Stimulated activated effector memory CD8-positive, alpha-beta T cell treated with anti-CD3 and anti-CD28 coated beads, Interleukin-12 subunit alpha, Interleukin-12 subunit beta, amount 100 ng/mL, for 72 hours (primary cell): ENCODE data around the gene TNS2.
"Not testable (repeated sequence)": the region's sequence is repeated elsewhere in the genome, so short reads cannot be mapped to it uniquely, and the experiment has no call there.

Experiments
- ATAC-seq: fragments of 150-1000 bp; cut with Tn5 transposase; 2 replicates; pipeline ENCODE4 v1.10.0; 2021
- DNase-seq, 2 donors: peaks; one replicate each; pipeline ENCODE4 v3.0.0; 2021 to 2022; ENCODE audit warnings: low spot score in 2 of 2
- H3K27ac Mint-ChIP-seq: one replicate; pipeline ENCODE4 v1.8.0; 2022; ENCODE audit warnings: mild to moderate bottlenecking, mixed read lengths
- H3K36me3 Mint-ChIP-seq: one replicate; pipeline ENCODE4 v1.8.0; 2022; ENCODE audit warnings: mild to moderate bottlenecking, mixed read lengths
- H3K4me1 Mint-ChIP-seq: one replicate; pipeline ENCODE4 v1.8.0; 2022; ENCODE audit warnings: mixed read lengths
- H3K4me3 Mint-ChIP-seq: one replicate; pipeline ENCODE4 v1.8.0; 2022; ENCODE audit warnings: mild to moderate bottlenecking, mixed read lengths
- H3K9me3 Mint-ChIP-seq: one replicate; pipeline ENCODE4 v1.8.0; 2022; ENCODE audit warnings: mixed read lengths

TNS2 gene

DNA sequence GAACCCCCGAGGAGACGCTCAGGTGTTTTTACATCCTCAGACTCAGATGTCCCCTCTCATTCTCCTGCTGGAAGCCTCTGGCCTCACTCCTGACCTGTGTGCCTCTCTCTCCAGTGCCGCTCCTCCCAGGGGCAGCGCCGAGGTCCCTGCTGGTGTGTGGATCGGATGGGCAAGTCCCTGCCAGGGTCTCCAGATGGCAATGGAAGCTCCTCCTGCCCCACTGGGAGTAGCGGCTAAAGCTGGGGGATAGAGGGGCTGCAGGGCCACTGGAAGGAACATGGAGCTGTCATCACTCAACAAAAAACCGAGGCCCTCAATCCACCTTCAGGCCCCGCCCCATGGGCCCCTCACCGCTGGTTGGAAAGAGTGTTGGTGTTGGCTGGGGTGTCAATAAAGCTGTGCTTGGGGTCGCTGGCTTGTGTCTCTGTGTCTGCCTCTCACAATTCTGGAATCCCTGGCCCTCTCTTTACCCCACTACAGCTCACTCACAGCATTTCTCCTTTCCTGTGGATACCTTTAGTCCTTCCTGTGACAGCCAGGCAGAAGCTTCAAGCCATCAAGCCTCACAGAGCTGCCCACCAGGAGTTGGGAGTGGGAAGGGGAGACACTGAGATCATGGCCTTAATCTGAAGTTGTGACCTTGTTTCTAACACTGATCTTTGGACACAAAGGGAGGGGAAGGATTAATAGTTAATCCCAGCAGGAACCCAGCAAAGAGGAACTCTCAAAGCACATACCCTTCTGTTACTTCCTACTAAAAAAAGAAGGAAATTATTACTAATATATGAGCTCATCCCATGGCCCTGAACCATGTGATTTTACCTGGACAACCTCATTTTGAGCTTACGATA is 52.3 kb downstream of the TNS2 start:
- peaks cover 9% of the 10 kb centered on the region for H3K36me3 Mint-ChIP-seq
- no peaks in the 10 kb centered on the region for H3K9me3 Mint-ChIP-seq
- peak overlapping the region; percentile 68 for H3K4me3 Mint-ChIP-seq
- DNase-seq (no peak), ATAC-seq (no peak)
- H3K27ac Mint-ChIP-seq: peak overlapping the region; percentile 94
- H3K4me1 Mint-ChIP-seq: peaks cover 62% of the 10 kb centered on the region

DNA sequence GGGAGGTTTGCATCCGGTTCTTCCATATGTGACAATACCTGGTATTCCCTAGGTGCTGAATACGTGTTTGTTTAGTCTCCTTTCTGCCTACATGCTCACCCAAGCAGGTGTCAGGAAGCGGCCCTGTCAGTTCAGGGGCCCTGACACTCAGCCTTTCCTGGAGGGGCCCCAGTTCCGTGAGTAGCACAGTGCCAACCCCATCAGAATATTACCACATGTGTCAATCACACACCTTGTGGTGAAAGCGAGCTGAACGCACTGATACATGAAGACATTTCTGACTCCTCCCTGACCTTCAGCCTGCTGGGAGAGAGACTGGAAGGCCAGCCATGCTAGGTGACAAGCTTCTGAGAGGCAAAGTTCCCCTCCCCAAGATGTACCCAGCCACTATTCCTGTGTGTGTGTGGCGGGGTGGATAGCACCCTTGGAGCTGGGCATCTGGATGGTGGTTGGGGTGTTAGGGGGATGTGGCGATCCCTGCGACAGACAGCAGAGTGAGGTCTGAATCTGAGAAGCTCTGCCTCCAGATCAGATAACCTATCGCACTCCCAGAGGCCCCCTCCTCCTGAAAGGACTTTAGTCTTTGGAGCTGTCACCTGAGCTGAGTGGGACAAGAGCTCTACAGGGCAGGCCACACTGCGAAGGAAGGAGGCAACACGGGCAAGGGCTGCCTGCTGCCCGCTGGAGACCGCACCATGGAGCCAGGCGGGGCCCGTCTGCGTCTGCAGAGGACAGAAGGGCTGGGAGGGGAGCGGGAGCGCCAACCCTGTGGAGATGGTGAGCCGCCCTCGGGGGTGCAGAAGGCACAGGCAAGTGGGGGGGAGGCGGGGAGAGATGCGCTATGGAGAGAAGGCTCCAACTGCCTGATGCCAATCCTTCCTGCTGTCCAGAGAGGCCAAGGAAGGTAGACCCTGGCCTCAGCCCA is 53.3 kb downstream of the TNS2 start, which contains the start of gene SOAT2:
TSS of gene SOAT2 (plus strand) at position 604 of the 925 bp plus-strand sequence. CDS start at position 696, 92 bp downstream.
- Mint-ChIP-seq H3K4me3 (peak within 1 kb of the TSS; percentile 68), H3K4me1 (peaks cover 53% of the 10 kb centered on the region), H3K36me3 (peaks cover 6% of the 10 kb centered on the region), H3K9me3 (no peaks in the 10 kb centered on the region), H3K27ac (peak within 1 kb of the TSS; percentile 94)
- ATAC-seq (peak; percentile 89), DNase-seq (peak; percentile 21 to 72)

DNA sequence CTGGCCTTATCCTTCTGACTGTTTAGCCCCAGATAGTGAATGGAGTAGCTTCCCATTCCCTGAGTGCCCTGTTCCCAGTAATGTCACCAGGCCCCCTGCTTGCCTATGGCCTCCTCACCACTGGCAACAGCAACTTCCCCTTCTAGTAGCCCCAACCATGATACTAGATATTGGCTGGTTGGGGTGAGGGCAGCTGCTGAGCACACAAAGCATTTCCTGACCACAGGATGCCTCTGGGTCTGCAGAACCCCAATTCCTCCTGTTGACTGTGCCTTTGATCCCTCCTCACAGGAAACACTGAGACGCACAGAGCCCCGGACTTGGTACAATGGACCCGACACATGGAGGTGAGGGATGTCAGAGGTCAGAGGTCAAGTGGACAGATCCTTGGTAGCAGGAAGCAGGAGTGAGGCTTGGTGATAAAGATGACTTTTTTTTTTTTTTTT is 54.0 kb downstream of the TNS2 start:
- DNase-seq (no peak), ATAC-seq (no peak)
- peak overlapping the region; percentile 94 for H3K27ac Mint-ChIP-seq
- peaks cover 5% of the 10 kb centered on the region for H3K36me3 Mint-ChIP-seq
- H3K4me1 Mint-ChIP-seq: peaks cover 46% of the 10 kb centered on the region
- H3K4me3 Mint-ChIP-seq: peak overlapping the region; percentile 68
- H3K9me3 Mint-ChIP-seq: no peaks in the 10 kb centered on the region

DNA sequence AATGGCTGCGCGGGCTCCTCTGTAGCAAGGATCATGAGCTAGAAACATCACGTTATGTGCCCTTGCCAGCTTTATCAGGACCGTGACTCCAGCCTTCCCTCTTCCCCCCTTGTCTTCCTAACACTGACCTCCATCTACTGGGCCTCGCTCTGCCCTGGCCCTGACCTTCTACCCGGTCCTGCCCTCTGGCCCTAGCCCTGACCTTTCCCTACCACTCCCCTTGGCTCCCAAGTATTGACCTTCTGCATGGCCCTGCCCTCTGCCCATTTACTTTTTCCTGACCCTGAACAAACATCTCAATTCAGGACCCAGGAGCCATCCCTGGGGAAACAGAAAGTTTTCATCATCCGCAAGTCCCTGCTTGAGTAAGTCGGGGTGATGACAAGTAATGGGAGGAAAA is 55.4 kb downstream of the TNS2 start:
- Mint-ChIP-seq H3K4me3 (no peak overlapping the region), H3K4me1 (peaks cover 39% of the 10 kb centered on the region), H3K9me3 (no peaks in the 10 kb centered on the region), H3K36me3 (peaks cover 5% of the 10 kb centered on the region), H3K27ac (peak overlapping the region; percentile 65)
- ATAC-seq (no peak), DNase-seq (no peak)

GRCh38 chr12:53105712-53106439 is 56.0 kb downstream of the TNS2 start:
- ATAC-seq (no peak), DNase-seq (no peak)
- H3K4me1 Mint-ChIP-seq: peaks cover 39% of the 10 kb centered on the region
- peak overlapping the region; percentile 65 for H3K27ac Mint-ChIP-seq
- H3K36me3 Mint-ChIP-seq: peaks cover 5% of the 10 kb centered on the region
- H3K9me3 Mint-ChIP-seq: no peaks in the 10 kb centered on the region
- H3K4me3 Mint-ChIP-seq: no peak overlapping the region

DNA sequence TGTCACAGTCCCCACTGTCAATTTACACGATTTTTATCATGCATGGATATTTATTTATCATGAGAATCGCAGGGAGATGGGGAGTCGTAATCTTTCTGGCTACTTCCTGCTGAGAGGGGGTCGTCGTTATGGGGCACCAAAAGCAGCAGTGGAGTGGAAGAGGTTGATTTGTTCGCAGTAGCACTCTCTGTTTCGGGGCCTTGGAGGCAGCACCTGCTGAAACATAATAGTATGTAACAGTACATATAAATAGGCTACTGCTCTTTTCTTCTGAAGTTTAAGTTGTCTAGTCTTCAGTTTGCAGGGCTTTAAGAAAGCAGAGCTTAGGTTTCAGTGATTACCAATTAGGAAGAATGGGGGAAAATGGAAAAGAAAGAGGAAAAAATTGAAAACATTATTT is 57.3 kb downstream of the TNS2 start:
- no peak for DNase-seq
- H3K27ac Mint-ChIP-seq: no peak overlapping the region
- no peak for ATAC-seq
- H3K9me3 Mint-ChIP-seq: no peaks in the 10 kb centered on the region
- H3K4me1 Mint-ChIP-seq: peaks cover 36% of the 10 kb centered on the region
- H3K4me3 Mint-ChIP-seq: no peak overlapping the region
- peaks cover under 1% of the 10 kb centered on the region for H3K36me3 Mint-ChIP-seq

DNA sequence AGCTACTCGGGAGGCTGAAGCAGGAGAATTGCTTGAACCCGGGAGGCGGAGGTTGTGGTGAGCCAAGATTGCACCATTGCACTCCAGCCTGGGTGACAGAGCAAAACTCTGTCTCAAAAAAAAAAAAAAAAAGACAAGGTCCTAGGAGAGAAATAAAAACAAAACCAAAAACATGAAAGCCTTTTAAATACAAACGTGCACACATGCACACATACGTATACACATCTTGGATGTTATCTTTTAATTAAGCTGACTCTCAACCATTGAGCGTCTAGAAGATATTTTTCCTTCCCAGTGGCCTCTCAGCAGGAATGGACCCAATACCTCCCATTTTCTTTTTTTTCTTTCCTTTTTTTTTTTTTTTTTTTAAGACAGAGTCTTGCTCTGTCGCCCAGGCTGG is 62.6 kb downstream of the TNS2 start:
- DNase-seq, H3K4me1 Mint-ChIP-seq, H3K4me3 Mint-ChIP-seq, H3K36me3 Mint-ChIP-seq, H3K9me3 Mint-ChIP-seq, ATAC-seq, H3K27ac Mint-ChIP-seq: not testable (repeated sequence)

GRCh38 chr12:53113136-53113705 is 63.4 kb downstream of the TNS2 start:
- H3K4me1 Mint-ChIP-seq: no peaks in the 10 kb centered on the region
- DNase-seq (no peak), ATAC-seq (no peak)
- H3K9me3 Mint-ChIP-seq: no peaks in the 10 kb centered on the region
- no peak overlapping the region for H3K27ac Mint-ChIP-seq
- no peaks in the 10 kb centered on the region for H3K36me3 Mint-ChIP-seq
- no peak overlapping the region for H3K4me3 Mint-ChIP-seq

DNA sequence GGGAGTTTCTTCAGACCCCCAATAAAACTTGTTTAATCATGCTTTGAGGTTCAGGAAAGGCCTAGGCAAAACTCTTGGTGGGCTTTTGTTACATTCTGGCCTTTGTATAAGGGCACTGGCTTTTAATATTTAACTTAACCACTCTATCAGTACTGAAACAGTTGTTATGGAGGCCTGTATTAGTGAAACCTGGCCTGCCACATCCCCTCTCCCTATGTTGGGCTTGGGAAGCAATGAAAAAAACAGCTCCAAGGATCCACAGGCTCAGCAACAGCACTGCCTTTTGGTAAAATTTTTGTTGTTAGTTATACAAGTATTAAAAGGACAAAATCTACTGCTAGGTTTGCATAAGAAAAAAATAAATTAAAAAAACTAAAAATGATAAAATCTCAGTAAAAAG is 64.1 kb downstream of the TNS2 start:
- no peaks in the 10 kb centered on the region for H3K4me1 Mint-ChIP-seq
- no peak for ATAC-seq
- DNase-seq: no peak
- no peak overlapping the region for H3K4me3 Mint-ChIP-seq
- no peaks in the 10 kb centered on the region for H3K36me3 Mint-ChIP-seq
- H3K9me3 Mint-ChIP-seq: no peaks in the 10 kb centered on the region
- H3K27ac Mint-ChIP-seq: no peak overlapping the region
